ENCODE measurements around the gene C9orf72.

The C9orf72 gene

GRCh38 chr9:27602954-27603353, 29.7 kb upstream of the C9orf72 start:
- no peak for DNase-seq (ENCODE audit: low read depth)

GRCh38 chr9:27602142-27602861, 29.0 kb upstream of the C9orf72 start:
- no peak for DNase-seq (ENCODE audit: low read depth)
- no peak overlapping the region for H3K4me3 ChIP-seq (ENCODE audit: control insufficient read depth, low read depth, low read length)
- TF ChIP-seq CTCF (IDR thresholded peaks at IDR 0.05; ENCODE audit: control insufficient read depth, insufficient read depth, low read depth, low read length, missing control alignments), result no peak

More at GRCh38 chr9:27602954-27603353, 29.7 kb upstream of the C9orf72 start:
- no peak for TF ChIP-seq CTCF (IDR thresholded peaks at IDR 0.05; ENCODE audit: control insufficient read depth, insufficient read depth, low read depth, low read length, missing control alignments)
- H3K4me3 ChIP-seq (ENCODE audit: control insufficient read depth, low read depth, low read length), result no peak overlapping the region

- no peak for TF ChIP-seq CTCF (IDR thresholded peaks at IDR 0.05; ENCODE audit: control insufficient read depth, insufficient read depth, low read depth, low read length, missing control alignments)
- no peak for DNase-seq (ENCODE audit: low read depth)
- H3K4me3 ChIP-seq (ENCODE audit: control insufficient read depth, low read depth, low read length), result no peak overlapping the region
These were observed 28.1 kb upstream of the C9orf72 start for GRCh38 chr9:27601396-27601795.

- no peak for DNase-seq (ENCODE audit: low read depth)
- no peak overlapping the region for H3K4me3 ChIP-seq (ENCODE audit: control insufficient read depth, low read depth, low read length)
- no peak for TF ChIP-seq CTCF (IDR thresholded peaks at IDR 0.05; ENCODE audit: control insufficient read depth, insufficient read depth, low read depth, low read length, missing control alignments)
These were observed 27.0 kb upstream of the C9orf72 start for GRCh38 chr9:27600256-27600655.

- H3K4me3 ChIP-seq (ENCODE audit: control insufficient read depth, low read depth, low read length), result no peak overlapping the region
- no peak for TF ChIP-seq CTCF (IDR thresholded peaks at IDR 0.05; ENCODE audit: control insufficient read depth, insufficient read depth, low read depth, low read length, missing control alignments)
- DNase-seq (ENCODE audit: low read depth), result no peak
These were observed 26.6 kb upstream of the C9orf72 start for GRCh38 chr9:27599870-27600238.

GRCh38 chr9:27599102-27599869, 26.0 kb upstream of the C9orf72 start:
- no peak for DNase-seq (ENCODE audit: low read depth)
- TF ChIP-seq CTCF (IDR thresholded peaks at IDR 0.05; ENCODE audit: control insufficient read depth, insufficient read depth, low read depth, low read length, missing control alignments), result no peak
- no peak overlapping the region for H3K4me3 ChIP-seq (ENCODE audit: control insufficient read depth, low read depth, low read length)
